Activated T-helper 9 cell treated with anti-CD3 and anti-CD28 coated beads, Interleukin-2, amount 50 U/mL, for 16 hours (primary cell): ENCODE results near the gene PDE5A.

ENCODE experiments used
- DNase-seq: peaks from one replicate; pipeline ENCODE4 v3.0.0-alpha.2; 2020; ENCODE audit warnings: low read depth

PDE5A gene

GRCh38 chr4:119581190-119581873 is 47.3 kb downstream of the PDE5A start:
- DNase-seq: no peak

- DNase-seq: no peak
Measured at GRCh38 chr4:119580293-119580692, 48.3 kb downstream of the PDE5A start.

GRCh38 chr4:119579823-119580222 is 48.8 kb downstream of the PDE5A start:
- DNase-seq: no peak

GRCh38 chr4:119570401-119570800 is 58.2 kb downstream of the PDE5A start:
- DNase-seq: no peak

GRCh38 chr4:119564106-119564505 is 64.5 kb downstream of the PDE5A start:
- DNase-seq: no peak

- no peak for DNase-seq
Measured at GRCh38 chr4:119559044-119559647, 69.5 kb downstream of the PDE5A start.

GRCh38 chr4:119550857-119551532 is 77.6 kb downstream of the PDE5A start:
- no peak for DNase-seq

GRCh38 chr4:119549639-119550038 is 79.0 kb downstream of the PDE5A start:
- DNase-seq: no peak

GRCh38 chr4:119543779-119544178 is 84.8 kb downstream of the PDE5A start:
- DNase-seq: no peak

GRCh38 chr4:119543187-119543586 is 85.4 kb downstream of the PDE5A start:
- no peak for DNase-seq

GRCh38 chr4:119540249-119540648 is 88.4 kb downstream of the PDE5A start:
- DNase-seq: no peak

- DNase-seq: no peak
Measured at GRCh38 chr4:119537586-119537985, 91.0 kb downstream of the PDE5A start.

- DNase-seq: no peak
Measured at GRCh38 chr4:119536572-119537528, 91.8 kb downstream of the PDE5A start.

- DNase-seq: no peak
Measured at GRCh38 chr4:119532319-119532718, 96.3 kb downstream of the PDE5A start.

- no peak for DNase-seq
Measured at GRCh38 chr4:119529788-119530187, 98.8 kb downstream of the PDE5A start.

GRCh38 chr4:119526786-119527550 is 101.6 kb downstream of the PDE5A start:
- no peak for DNase-seq

GRCh38 chr4:119525771-119526712 is 102.6 kb downstream of the PDE5A start:
- DNase-seq: no peak

- DNase-seq: no peak
Measured at GRCh38 chr4:119525005-119525749, 103.4 kb downstream of the PDE5A start.

- DNase-seq: no peak
Measured at GRCh38 chr4:119523399-119523798, 105.2 kb downstream of the PDE5A start.

- no peak for DNase-seq
Measured at GRCh38 chr4:119521268-119521667, 107.3 kb downstream of the PDE5A start.
